ENCODE results near the gene PTPN18. TPM values are rescaled to one million over a fixed set of nuclear protein-coding genes. Genes with fewer than 3 reads are reported as not detected.

Gene PTPN18
- total and polyA plus RNA-seq, 8 donors = 37.0 to 177 (median 55.5) TPM

DNA sequence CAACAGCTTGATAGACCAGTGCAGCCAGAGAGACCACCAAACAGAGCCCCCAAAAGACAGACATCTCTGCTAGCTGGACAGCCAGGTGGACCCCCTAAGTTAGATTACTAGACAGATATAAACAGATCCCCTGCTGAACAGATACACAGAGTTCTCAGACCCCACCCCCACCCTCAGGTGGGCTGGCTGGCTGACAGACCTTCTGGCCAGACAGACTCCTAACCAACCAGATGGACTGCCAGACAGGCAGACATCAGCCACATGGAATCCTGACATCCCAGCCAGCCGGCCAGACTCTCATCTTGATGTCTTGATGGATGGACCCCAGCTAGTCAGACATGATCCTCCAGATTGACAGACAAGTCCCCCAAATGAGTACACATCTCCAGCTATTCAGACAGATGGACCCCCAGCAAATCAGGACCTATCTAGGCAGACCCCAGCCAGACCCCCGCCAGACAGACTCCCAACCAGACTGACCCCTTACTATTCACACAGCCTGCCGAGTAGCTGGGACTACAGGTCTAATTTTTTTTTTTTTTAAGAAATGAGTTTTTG is 18.0 kb downstream of the PTPN18 start:
- H3K27ac ChIP-seq = peak overlapping the region in 2 of 5 donors; percentile 87 to 92
- intact Hi-C loops (cut with DNase I; ENCODE audit: low total_unique reads) = no loop called here

GRCh38 chr2:130374587-130375290 is 18.9 kb downstream of the PTPN18 start:
- intact Hi-C loops (cut with DNase I; ENCODE audit: low total_unique reads) = no loop called here
- TF ChIP-seq POLR2A (IDR thresholded peaks at IDR 0.05) = no peak
- TF ChIP-seq POLR2AphosphoS5 (IDR thresholded peaks at IDR 0.05) = no peak
- TF ChIP-seq EP300 (IDR thresholded peaks at IDR 0.05) = no peak
- TF ChIP-seq, protein P1, sequence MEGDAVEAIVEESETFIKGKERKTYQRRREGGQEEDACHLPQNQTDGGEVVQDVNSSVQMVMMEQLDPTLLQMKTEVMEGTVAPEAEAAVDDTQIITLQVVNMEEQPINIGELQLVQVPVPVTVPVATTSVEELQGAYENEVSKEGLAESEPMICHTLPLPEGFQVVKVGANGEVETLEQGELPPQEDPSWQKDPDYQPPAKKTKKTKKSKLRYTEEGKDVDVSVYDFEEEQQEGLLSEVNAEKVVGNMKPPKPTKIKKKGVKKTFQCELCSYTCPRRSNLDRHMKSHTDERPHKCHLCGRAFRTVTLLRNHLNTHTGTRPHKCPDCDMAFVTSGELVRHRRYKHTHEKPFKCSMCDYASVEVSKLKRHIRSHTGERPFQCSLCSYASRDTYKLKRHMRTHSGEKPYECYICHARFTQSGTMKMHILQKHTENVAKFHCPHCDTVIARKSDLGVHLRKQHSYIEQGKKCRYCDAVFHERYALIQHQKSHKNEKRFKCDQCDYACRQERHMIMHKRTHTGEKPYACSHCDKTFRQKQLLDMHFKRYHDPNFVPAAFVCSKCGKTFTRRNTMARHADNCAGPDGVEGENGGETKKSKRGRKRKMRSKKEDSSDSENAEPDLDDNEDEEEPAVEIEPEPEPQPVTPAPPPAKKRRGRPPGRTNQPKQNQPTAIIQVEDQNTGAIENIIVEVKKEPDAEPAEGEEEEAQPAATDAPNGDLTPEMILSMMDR (IDR thresholded peaks at IDR 0.05) = no peak
- Histone ChIP-seq H3K9me3 (no peaks in the 10 kb centered on the region), H3K27ac (no peak overlapping the region), H3K4me1 (peaks cover 16 to 57% (median 42%) of the 10 kb centered on the region in 4 donors), H3K27me3 (no peaks in the 10 kb centered on the region), H3K36me3 (peaks cover 0 to 29% (median 26%) of the 10 kb centered on the region in 4 donors), H3K4me3 (no peak overlapping the region)
- DNase-seq = no peak
- WGBS, 5 donors = 79 to 91% (median 89%) methylated on average over 9 of the region's 9 CpGs

More for the DNA sequence above, 18.0 kb downstream of the PTPN18 start:
- no peaks in the 10 kb centered on the region for H3K27me3 ChIP-seq
- peak overlapping the region in 3 of 4 donors; percentile 80 to 98 (median 88) for H3K4me3 ChIP-seq
- peaks cover 0 to 29% (median 26%) of the 10 kb centered on the region in 4 donors for H3K36me3 ChIP-seq
- peaks cover 16 to 59% (median 42%) of the 10 kb centered on the region in 4 donors for H3K4me1 ChIP-seq
- H3K9me3 ChIP-seq = no peaks in the 10 kb centered on the region
- no peak for DNase-seq
- 89 to 100% (median 93%) methylated on average over 2 to 3 of the region's 3 CpGs for WGBS, 5 donors
- TF ChIP-seq EP300 (IDR thresholded peaks at IDR 0.05) = no peak
- TF ChIP-seq, protein P1 (IDR thresholded peaks at IDR 0.05) = no peak

- TF ChIP-seq EP300 (IDR thresholded peaks at IDR 0.05) = no peak
- no peak for TF ChIP-seq POLR2A (IDR thresholded peaks at IDR 0.05)
- TF ChIP-seq POLR2AphosphoS5 (IDR thresholded peaks at IDR 0.05) = no peak
- TF ChIP-seq, protein P1 (IDR thresholded peaks at IDR 0.05) = no peak
- Histone ChIP-seq H3K4me1 (peaks cover 16 to 56% (median 43%) of the 10 kb centered on the region in 4 donors), H3K36me3 (peaks cover 0 to 22% (median 18%) of the 10 kb centered on the region in 4 donors), H3K9me3 (no peaks in the 10 kb centered on the region), H3K27me3 (no peaks in the 10 kb centered on the region), H3K27ac (no peak overlapping the region), H3K4me3 (no peak overlapping the region)
- 93 to 98% (median 95%) methylated on average over 19 of the region's 19 CpGs for WGBS, 5 donors
- intact Hi-C loops (cut with DNase I; ENCODE audit: low total_unique reads) = no loop called here
- no peak for DNase-seq
These were observed 19.7 kb downstream of the PTPN18 start for GRCh38 chr2:130375291-130376266.

Measured in stomach (tissue), 9 donors.